ENCODE results near the gene USP47.
"Not testable (repeated sequence)": the region's sequence is repeated elsewhere in the genome, so short reads cannot be mapped to it uniquely, and the experiment has no call there.

USP47 gene

GRCh38 chr11:11814614-11815452 lies 26.9 kb upstream of the USP47 start:
- no peaks in the 10 kb centered on the region for H3K36me3 Mint-ChIP-seq
- ATAC-seq (replicated peaks), result no peak
- no peak for DNase-seq
- no peak overlapping the region for H3K27ac Mint-ChIP-seq
- H3K9me3 Mint-ChIP-seq, result no peaks in the 10 kb centered on the region
- H3K27me3 Mint-ChIP-seq, result peaks cover 26 to 32% of the 10 kb centered on the region in 2 donors
- no peak overlapping the region for H3K4me3 Mint-ChIP-seq
- H3K4me1 Mint-ChIP-seq, result no peaks in the 10 kb centered on the region

- H3K9me3 Mint-ChIP-seq, result no peaks in the 10 kb centered on the region
- no peak for ATAC-seq (replicated peaks)
- H3K27me3 Mint-ChIP-seq, result peaks cover 19 to 22% of the 10 kb centered on the region in 2 donors
- no peaks in the 10 kb centered on the region for H3K4me1 Mint-ChIP-seq
- no peak overlapping the region for H3K27ac Mint-ChIP-seq
- DNase-seq, result no peak
- no peaks in the 10 kb centered on the region for H3K36me3 Mint-ChIP-seq
- no peak overlapping the region for H3K4me3 Mint-ChIP-seq
Observed at GRCh38 chr11:11816511-11817314, 25.1 kb upstream of the USP47 start.

GRCh38 chr11:11817957-11818356 lies 23.8 kb upstream of the USP47 start:
- H3K27me3 Mint-ChIP-seq, result peaks cover 14 to 18% of the 10 kb centered on the region in 2 donors
- DNase-seq (no peak), ATAC-seq (replicated peaks) (no peak)
- no peaks in the 10 kb centered on the region for H3K4me1 Mint-ChIP-seq
- no peaks in the 10 kb centered on the region for H3K36me3 Mint-ChIP-seq
- no peak overlapping the region for H3K27ac Mint-ChIP-seq
- H3K9me3 Mint-ChIP-seq, result no peaks in the 10 kb centered on the region
- H3K4me3 Mint-ChIP-seq, result no peak overlapping the region

DNA sequence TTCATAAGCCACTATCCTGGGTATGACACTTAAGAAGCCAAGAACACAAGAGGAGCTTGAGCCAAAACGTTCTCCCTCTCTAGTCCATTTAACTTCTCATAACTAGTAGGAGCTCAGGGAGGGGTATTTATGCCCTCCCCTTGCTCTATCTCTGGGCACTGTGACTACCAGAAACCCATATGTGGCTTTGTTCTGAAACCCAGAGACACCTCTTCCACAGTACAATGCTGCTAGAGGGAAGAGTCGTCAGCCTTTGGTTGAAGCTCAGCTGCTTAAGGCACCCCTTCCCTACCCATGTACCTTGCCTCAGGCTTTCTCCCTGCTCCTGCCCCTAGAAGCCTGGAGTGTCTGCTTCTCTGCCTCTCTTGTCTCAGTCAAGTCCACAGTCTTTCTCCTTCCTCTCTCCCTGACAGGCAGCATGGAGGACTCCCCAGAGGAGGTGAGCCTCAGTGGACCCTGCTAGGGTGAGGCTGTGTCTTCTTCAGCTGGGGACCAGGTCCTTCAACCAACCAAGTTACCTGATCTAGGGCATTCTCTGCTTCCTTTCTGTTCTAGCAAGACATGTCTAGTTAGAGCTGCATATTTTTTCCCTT lies 23.1 kb upstream of the USP47 start:
- Mint-ChIP-seq H3K9me3 (peaks cover under 1% of the 10 kb centered on the region in 2 donors), H3K36me3 (no peaks in the 10 kb centered on the region), H3K27me3 (peaks cover 16 to 18% of the 10 kb centered on the region in 2 donors), H3K4me3 (no peak overlapping the region), H3K27ac (no peak overlapping the region), H3K4me1 (no peaks in the 10 kb centered on the region)
- no peak for ATAC-seq (replicated peaks)
- no peak for DNase-seq

DNA sequence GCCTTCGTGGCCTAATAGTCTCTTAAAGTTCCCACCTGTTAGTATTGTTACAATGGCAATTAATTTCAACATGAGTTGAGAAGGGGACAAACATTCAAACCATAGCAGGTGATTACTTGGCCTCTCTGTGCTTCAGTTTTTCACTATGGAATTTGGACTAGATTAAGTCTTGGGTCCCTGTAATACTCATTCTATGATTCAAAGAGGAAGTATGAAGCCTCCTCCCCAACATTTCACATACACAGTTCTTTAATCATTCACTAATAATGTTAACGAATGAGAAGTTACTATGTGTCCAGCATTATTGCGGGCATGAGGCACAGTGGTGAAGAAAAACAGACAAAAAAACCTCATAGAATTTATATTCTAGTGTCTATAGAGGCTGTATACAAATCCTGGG lies 19.9 kb upstream of the USP47 start:
- H3K9me3 Mint-ChIP-seq, result peaks cover 11 to 12% of the 10 kb centered on the region in 2 donors
- peaks cover 0 to 3% of the 10 kb centered on the region in 2 donors for H3K36me3 Mint-ChIP-seq
- peaks cover 16 to 21% of the 10 kb centered on the region in 2 donors for H3K27me3 Mint-ChIP-seq
- no peaks in the 10 kb centered on the region for H3K4me1 Mint-ChIP-seq
- H3K4me3 Mint-ChIP-seq, result no peak overlapping the region
- no peak overlapping the region for H3K27ac Mint-ChIP-seq
- ATAC-seq (replicated peaks) (no peak), DNase-seq (no peak)

GRCh38 chr11:11822946-11823345 lies 18.8 kb upstream of the USP47 start:
- ATAC-seq (replicated peaks), result no peak
- Mint-ChIP-seq H3K4me3 (no peak overlapping the region), H3K27ac (no peak overlapping the region), H3K36me3 (peaks cover 0 to 3% of the 10 kb centered on the region in 2 donors), H3K27me3 (peaks cover 10 to 15% of the 10 kb centered on the region in 2 donors), H3K9me3 (peaks cover 11 to 12% of the 10 kb centered on the region in 2 donors), H3K4me1 (no peaks in the 10 kb centered on the region)
- DNase-seq, result no peak

DNA sequence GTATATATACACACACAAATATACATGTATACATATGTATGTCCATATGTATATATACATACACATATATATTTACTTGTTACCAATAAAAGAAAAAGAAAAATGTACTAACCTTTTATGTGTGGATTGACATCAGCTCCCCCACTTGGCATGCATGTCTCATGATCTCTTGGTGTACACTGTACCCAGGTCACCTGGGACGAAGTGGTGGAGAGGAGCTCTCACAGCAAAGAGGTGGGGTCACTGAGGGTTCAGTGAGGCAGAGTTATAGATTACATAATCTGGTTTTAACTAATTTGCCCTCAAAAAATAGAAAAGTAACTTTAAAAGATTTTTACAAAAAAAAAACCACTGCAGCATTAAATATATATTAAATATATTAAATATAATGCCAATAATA lies 15.5 kb upstream of the USP47 start:
- DNase-seq, result no peak
- peaks cover 12% of the 10 kb centered on the region in 2 donors for H3K9me3 Mint-ChIP-seq
- peaks cover 0 to 3% of the 10 kb centered on the region in 2 donors for H3K36me3 Mint-ChIP-seq
- no peaks in the 10 kb centered on the region for H3K4me1 Mint-ChIP-seq
- H3K4me3 Mint-ChIP-seq, result no peak overlapping the region
- H3K27ac Mint-ChIP-seq, result no peak overlapping the region
- peaks cover 7 to 10% of the 10 kb centered on the region in 2 donors for H3K27me3 Mint-ChIP-seq
- ATAC-seq (replicated peaks), result no peak

DNA sequence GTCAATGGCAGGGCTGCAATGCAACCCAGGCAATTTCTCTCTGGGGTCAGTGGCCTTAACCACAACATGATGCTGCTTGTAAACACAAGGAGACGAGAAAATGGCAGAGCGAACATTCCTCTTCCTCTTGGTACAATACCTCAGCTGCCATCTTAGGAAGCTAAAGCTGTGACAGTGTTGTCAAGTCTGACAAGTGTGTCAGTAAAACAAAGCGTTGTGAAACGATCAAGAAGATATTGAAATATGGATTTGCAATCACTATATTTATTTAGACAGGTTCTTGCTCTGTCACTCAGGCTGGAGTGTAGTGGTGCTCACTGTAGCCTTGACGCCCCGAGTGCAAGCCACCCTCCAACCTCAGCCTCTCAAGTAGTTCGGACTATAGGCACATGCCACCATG lies 14.5 kb upstream of the USP47 start:
- DNase-seq, result no peak
- H3K36me3 Mint-ChIP-seq, result peaks cover 0 to 3% of the 10 kb centered on the region in 2 donors
- no peaks in the 10 kb centered on the region for H3K4me1 Mint-ChIP-seq
- no peak overlapping the region for H3K4me3 Mint-ChIP-seq
- H3K27ac Mint-ChIP-seq, result no peak overlapping the region
- H3K9me3 Mint-ChIP-seq, result peaks cover 12% of the 10 kb centered on the region in 2 donors
- peaks cover 7 to 10% of the 10 kb centered on the region in 2 donors for H3K27me3 Mint-ChIP-seq
- no peak for ATAC-seq (replicated peaks)

DNA sequence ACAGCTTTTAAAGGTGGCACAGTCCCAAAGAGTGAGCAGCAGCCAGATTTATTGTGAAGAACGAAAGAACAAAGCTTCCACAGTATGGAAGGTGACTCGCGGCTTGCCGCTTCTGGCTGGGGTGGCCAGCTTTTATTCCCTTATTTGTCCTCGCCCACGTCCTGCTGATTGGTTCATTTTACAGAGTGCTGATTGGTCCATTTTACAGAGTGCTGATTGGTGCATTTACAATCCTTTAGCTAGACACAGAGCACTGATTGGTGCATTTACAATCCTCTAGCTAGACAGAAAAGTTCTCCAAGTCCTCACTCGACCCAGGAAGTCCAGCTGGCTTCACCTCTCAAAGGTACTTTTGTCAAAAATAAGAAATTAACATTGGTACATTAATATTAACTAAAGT lies 10.4 kb upstream of the USP47 start:
- ATAC-seq (replicated peaks); H3K36me3 Mint-ChIP-seq; H3K4me3 Mint-ChIP-seq; H3K4me1 Mint-ChIP-seq; H3K9me3 Mint-ChIP-seq; DNase-seq; H3K27ac Mint-ChIP-seq: not testable (repeated sequence)
- peaks cover 15 to 16% of the 10 kb centered on the region in 2 donors for H3K27me3 Mint-ChIP-seq

GRCh38 chr11:11836676-11837231 lies 5.0 kb upstream of the USP47 start:
- Mint-ChIP-seq H3K9me3 (no peaks in the 10 kb centered on the region), H3K27me3 (peaks cover 11 to 21% of the 10 kb centered on the region in 2 donors), H3K27ac (no peak overlapping the region), H3K4me1 (peaks cover 0 to 8% of the 10 kb centered on the region in 2 donors), H3K4me3 (no peak overlapping the region), H3K36me3 (no peaks in the 10 kb centered on the region)
- DNase-seq, result no peak
- no peak for ATAC-seq (replicated peaks)

- peaks cover 2 to 8% of the 10 kb centered on the region in 2 donors for H3K4me1 Mint-ChIP-seq
- peaks cover 0 to 14% of the 10 kb centered on the region in 2 donors for H3K27me3 Mint-ChIP-seq
- H3K27ac Mint-ChIP-seq, result no peak overlapping the region
- H3K36me3 Mint-ChIP-seq, result no peaks in the 10 kb centered on the region
- no peaks in the 10 kb centered on the region for H3K9me3 Mint-ChIP-seq
- DNase-seq (no peak), ATAC-seq (replicated peaks) (no peak)
- H3K4me3 Mint-ChIP-seq, result no peak overlapping the region
Observed at GRCh38 chr11:11839718-11840117, 2.1 kb upstream of the USP47 start.

GRCh38 chr11:11841116-11841722 lies 553 bp upstream of the USP47 start:
- H3K4me1 Mint-ChIP-seq, result peaks cover 8 to 14% of the 10 kb centered on the region in 2 donors
- H3K27ac Mint-ChIP-seq, result no peak overlapping the region
- H3K36me3 Mint-ChIP-seq, result no peaks in the 10 kb centered on the region
- no peaks in the 10 kb centered on the region for H3K9me3 Mint-ChIP-seq
- no peak overlapping the region for H3K4me3 Mint-ChIP-seq
- ATAC-seq (replicated peaks), result peak; percentile 1 to 41
- DNase-seq, result no peak
- H3K27me3 Mint-ChIP-seq, result peaks cover 0 to 8% of the 10 kb centered on the region in 2 donors

- Mint-ChIP-seq H3K4me1 (peaks cover 17 to 19% of the 10 kb centered on the region in 2 donors), H3K27me3 (no peaks in the 10 kb centered on the region), H3K36me3 (peaks cover 0 to 4% of the 10 kb centered on the region in 2 donors), H3K27ac (no peak overlapping the region), H3K9me3 (no peaks in the 10 kb centered on the region), H3K4me3 (no peak overlapping the region)
- DNase-seq, result peak; percentile 37
- ATAC-seq (replicated peaks), result peak; percentile 58 to 63
Observed at GRCh38 chr11:11842421-11843008, 743 bp downstream of the USP47 start.
